IPS-11a (cell line): ENCODE results near the gene DAB1.

Source experiments
- H3K4me3 ChIP-seq: one replicate; pipeline ENCODE4 v1.5.1; 2013; ENCODE audit warnings: low read depth, low read length, control low read depth

Gene DAB1

GRCh38 chr1:57041901-57042300, 382.0 kb downstream of the DAB1 start:
- no peak overlapping the region for H3K4me3 ChIP-seq

DNA sequence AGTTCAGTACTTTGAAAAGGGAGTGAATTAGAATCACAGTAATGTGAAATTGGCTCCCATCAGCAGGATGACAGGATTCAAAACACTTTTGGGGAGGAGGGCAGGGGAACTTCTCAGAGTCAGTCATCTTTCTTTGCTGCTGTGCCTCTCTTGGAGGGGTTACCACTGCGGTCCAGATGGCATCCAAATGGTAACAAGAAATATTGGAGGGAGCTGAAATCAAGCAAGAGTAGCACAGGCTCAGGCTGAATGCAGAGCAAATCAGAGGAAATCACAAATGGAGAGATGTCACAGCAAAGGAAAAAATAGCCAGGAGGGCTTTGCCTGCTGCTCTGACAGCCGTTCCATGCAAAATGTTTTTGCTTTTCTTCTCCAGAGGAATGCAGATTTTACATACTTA, 383.0 kb downstream of the DAB1 start:
- H3K4me3 ChIP-seq: no peak overlapping the region

DNA sequence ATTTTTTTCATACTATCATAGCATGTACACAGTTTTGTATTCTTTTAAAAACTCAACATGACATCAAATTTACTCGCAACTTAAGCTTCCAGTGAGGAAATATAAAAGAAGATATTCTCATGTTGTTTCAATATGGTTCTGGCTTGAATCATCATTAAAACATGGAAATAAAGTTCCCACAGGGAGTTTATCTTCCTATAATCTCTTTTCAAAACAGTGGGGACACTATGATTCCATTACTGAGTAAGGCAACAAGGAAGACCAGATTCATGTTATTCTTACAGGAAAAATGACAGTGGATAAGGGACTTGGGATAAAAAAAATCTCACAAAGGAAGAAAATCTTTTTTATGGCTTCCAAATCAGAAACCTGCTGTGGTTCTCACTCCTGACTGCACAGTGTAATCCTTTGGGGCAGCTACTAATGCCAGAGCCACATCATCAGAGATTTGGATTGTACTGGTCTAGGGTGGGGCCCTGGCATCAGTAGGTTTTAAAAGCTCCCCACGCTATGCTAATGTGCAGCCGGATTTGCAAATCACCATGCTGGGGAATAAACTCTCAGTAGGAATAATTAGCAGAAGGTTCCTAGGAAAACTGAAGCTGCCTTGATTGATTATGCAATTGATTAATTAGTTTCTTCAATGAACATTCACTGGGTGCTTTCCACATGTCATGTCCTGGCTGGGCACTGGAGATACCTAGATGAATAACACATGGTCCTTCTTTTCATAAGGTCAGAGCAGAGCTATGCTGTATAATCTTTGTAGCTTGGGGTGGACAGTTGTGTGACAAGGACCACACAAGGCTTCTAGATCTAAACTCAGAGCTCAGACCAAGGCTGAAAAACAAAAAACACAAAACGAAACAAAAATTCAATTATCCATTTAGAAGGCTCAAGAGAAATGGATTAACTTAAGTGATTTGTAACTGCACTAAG, 386.9 kb downstream of the DAB1 start:
- H3K4me3 ChIP-seq: no peak overlapping the region

GRCh38 chr1:57034713-57035112, 389.1 kb downstream of the DAB1 start:
- H3K4me3 ChIP-seq: no peak overlapping the region

GRCh38 chr1:57033222-57034001, 390.4 kb downstream of the DAB1 start:
- H3K4me3 ChIP-seq: no peak overlapping the region

- no peak overlapping the region for H3K4me3 ChIP-seq
Observed at GRCh38 chr1:57026624-57027354, 397.1 kb downstream of the DAB1 start.

DNA sequence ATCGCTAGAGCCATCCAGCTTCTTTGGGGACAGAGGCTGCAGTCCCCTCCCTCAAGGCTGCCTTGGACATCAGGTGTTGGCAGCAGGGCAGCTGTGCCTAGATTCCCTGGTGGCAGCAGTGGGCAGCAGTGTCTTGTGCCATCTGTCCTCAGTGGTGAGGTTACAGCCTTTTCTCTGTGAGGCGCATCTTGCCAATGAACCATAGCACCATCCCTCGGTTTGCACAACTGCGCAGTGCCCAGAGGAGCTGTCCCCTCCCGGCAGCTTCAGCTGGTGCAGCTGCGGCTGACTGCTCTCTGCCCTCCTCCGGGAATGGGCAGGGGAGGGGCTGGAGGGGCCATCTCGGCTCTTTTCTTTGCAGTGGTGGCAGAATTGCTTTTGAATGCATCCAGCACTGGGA, 399.0 kb downstream of the DAB1 start:
- H3K4me3 ChIP-seq: no peak overlapping the region

DNA sequence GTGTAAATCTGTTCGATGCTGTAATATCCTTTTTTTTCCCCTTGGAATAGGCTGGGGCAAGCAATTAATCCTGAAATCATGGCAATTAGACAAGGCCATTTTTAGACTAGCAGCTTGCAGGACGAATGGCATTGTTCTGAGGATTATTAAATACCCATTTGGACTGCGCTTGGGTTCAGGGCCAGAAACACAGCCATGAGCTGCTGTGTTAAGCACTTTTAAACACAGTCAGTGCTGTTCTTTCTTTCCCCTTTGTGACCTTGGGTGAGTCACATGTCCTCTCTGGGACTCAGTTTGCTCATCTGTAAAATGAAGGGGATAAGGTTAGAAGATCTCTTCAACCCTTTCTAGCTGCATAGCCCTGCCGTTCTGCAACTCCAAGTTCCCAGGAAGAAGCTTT, 399.4 kb downstream of the DAB1 start:
- H3K4me3 ChIP-seq: no peak overlapping the region

DNA sequence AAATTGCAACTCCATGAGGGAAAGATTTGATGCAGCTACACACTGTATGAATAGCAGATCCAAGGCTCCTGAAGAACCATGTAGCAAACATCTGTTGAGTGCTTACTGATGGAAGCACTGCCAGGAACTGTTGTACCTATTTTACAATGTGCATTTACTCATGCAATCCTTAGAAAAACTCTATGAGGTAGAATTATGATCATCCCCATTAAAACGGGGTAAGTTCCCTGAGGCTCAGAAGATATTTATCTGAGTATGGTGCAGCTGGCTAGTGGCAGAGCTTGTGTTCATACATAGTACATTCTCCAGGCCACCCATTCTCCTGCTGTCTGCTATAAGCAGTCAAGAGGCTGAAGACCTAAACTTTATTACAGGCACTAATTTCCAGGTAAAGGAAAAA, 403.6 kb downstream of the DAB1 start:
- H3K4me3 ChIP-seq: no peak overlapping the region

GRCh38 chr1:57019236-57019839, 404.5 kb downstream of the DAB1 start:
- H3K4me3 ChIP-seq: no peak overlapping the region

DNA sequence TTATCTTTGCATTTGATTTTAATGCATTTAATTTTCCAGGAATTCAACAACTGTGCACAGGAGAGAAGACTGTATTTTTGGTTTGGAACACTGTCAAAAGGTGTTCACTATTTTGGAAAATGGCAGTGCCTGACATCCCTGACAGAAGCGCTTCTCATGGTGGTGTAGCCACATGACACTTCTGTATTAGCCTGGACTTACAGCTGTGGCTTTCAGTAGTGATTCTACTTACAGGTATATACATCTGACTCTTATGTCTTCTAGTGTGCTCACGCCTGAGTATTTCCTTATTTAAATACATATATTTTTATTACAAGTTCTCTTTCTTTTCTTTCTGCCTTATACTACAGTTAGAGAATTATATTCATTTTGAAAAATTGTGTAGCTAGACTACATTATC, 405.7 kb downstream of the DAB1 start:
- H3K4me3 ChIP-seq: no peak overlapping the region

- no peak overlapping the region for H3K4me3 ChIP-seq
Observed at GRCh38 chr1:57017717-57018116, 406.1 kb downstream of the DAB1 start.

DNA sequence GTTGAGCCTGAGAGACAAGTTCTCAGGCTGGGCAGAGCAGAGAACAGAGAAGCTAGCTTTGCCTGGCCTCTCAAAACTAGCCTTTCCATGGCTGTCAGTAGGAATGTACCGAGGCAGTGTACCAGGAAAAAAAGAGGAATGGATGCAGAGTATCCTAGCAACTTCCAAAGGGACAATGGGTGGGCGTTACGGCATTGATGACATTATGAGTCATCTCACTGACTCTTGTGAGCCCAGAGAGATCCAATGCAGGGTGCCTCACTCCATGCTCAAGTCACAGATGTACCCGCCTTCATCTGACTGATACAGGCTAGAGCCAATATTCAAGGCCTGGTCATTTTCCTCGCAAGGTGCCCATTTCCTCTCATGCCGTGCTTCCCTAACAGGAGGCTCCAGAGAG, 406.7 kb downstream of the DAB1 start:
- no peak overlapping the region for H3K4me3 ChIP-seq

GRCh38 chr1:57015071-57015470, 408.8 kb downstream of the DAB1 start:
- no peak overlapping the region for H3K4me3 ChIP-seq

DNA sequence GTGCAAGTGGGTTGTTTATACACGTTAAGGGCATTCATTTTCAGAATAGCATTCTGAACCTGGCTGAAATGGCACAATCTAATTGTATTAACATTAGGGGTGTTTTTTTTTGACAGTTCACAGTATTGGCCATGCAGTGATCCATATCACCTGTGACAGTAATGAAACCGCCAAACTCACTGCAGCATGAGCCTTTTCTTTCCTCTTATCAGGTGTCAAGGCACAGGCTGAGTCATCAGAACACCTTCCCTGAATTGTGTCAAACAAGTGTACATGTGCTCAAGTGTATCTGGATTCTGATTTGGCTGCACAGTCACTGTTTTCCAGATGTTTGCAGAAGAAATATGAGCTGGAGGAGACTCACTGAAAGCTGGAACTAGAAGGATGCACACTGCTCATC, 410.3 kb downstream of the DAB1 start:
- H3K4me3 ChIP-seq: no peak overlapping the region

GRCh38 chr1:57012315-57012714, 411.5 kb downstream of the DAB1 start:
- H3K4me3 ChIP-seq: no peak overlapping the region

DNA sequence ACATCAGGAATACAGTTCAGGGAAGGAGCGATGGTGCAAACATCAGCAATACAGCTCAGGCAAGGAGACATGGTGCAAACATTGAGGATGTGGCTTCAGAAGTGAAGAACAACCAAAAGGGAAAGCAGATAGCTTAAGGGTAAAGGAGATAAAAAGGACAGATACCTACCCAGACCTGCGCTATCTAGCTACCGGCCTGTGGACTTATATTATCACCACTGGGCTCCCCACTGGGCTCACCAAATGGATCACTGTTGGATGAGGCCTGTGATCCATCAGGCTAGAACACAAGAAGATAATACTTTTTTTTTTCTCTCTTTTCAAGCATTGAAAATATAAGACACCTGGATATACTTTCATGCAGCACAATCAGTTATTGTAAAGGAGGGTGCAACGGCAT, 413.3 kb downstream of the DAB1 start:
- no peak overlapping the region for H3K4me3 ChIP-seq

DNA sequence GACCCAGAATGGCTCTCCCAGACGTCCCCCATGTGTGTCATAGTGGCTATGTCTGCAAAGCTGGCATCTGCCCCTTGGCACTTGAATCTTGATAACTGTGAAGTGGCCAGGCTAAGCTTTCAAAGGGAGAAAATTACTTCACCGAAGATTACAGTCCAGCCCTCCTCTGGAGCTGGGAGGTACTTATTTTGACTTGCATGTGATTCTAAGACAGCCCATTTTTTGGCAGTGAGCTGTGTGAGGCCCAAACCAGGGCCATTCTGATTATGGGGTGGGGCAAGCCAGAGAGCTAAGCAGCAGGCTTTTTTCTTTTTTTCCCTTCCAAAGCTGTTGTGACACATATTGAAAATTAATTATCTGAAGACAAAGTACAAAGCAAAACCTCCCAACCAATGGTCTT, 415.9 kb downstream of the DAB1 start:
- no peak overlapping the region for H3K4me3 ChIP-seq

DNA sequence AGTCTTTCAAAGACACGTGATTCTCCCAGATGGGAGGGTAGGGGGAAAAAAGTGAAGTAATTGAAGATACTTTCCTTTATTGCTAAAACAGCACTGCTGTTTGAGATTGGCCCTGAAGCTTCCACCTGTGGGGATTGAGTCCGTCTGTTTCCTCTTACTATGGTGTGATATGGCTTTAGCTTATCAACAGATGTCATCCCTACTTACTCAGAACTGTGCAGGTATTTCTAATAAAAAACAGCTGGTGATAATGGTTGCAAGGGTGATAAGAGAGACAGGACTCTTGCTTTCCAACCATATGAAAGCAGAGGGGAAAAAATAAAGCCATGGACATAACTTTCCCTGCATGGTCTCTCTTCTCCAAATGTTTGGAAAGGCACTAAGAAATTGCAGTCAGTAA, 416.4 kb downstream of the DAB1 start:
- H3K4me3 ChIP-seq: no peak overlapping the region

GRCh38 chr1:57003398-57004139, 420.3 kb downstream of the DAB1 start:
- no peak overlapping the region for H3K4me3 ChIP-seq
